ENCODE data around the gene ADGRB3.

The ADGRB3 gene

DNA sequence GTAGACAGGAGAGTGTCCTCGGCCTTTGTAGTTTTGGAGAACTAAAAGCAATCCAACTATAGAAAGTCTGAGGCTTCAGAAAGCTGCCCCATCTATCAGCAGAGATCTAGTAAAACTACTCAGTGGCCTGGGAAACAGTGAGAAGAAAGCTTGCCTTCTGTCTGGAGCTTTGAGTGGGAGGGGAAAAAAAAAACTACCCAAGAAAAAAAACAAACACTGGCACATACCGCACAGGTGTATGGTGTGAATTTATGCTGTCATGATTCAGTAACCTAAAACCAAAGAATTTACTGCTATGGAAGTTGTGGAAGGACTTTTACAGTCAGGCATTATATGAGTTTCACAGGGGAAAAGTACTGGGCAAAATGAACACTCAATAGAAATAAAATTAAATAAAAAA lies 280.5 kb downstream of the ADGRB3 start:
- TF ChIP-seq, protein P1, sequence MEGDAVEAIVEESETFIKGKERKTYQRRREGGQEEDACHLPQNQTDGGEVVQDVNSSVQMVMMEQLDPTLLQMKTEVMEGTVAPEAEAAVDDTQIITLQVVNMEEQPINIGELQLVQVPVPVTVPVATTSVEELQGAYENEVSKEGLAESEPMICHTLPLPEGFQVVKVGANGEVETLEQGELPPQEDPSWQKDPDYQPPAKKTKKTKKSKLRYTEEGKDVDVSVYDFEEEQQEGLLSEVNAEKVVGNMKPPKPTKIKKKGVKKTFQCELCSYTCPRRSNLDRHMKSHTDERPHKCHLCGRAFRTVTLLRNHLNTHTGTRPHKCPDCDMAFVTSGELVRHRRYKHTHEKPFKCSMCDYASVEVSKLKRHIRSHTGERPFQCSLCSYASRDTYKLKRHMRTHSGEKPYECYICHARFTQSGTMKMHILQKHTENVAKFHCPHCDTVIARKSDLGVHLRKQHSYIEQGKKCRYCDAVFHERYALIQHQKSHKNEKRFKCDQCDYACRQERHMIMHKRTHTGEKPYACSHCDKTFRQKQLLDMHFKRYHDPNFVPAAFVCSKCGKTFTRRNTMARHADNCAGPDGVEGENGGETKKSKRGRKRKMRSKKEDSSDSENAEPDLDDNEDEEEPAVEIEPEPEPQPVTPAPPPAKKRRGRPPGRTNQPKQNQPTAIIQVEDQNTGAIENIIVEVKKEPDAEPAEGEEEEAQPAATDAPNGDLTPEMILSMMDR (IDR thresholded peaks at IDR 0.05; ENCODE audit: insufficient read depth, low read length, poor library complexity, severe bottlenecking): no peak
- no peaks in the 10 kb centered on the region for H3K27me3 ChIP-seq (replicated peaks; ENCODE audit: control insufficient read depth, insufficient read depth, low read length)
- no peak overlapping the region for H3K4me3 ChIP-seq (replicated peaks; ENCODE audit: low read depth, low read length)
- no peaks in the 10 kb centered on the region for H3K36me3 ChIP-seq (ENCODE audit: control insufficient read depth, insufficient read depth, low read length)
- DNase-seq (ENCODE audit: extremely low read depth, insufficient read length): no peak

DNA sequence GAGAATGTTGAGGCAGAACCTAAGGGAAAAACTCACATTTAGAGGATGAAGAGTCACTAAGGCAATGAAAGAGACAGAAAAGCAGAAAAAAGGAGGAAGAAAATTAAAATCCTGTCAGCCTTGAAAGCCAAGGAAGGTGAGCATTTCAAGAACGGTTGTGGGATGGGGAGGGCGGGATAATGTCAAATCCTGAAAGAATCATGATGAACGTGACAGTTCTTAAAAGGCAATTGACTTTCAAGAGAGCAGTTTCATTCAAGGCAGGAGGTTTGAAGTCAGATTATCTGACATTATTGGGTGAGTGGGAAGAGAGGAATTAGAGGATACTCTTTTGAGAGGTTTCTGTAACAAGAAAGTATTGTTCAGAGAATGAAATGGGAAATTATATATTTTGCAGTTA lies 284.5 kb downstream of the ADGRB3 start:
- Histone ChIP-seq H3K36me3 (ENCODE audit: control insufficient read depth, insufficient read depth, low read length) (no peaks in the 10 kb centered on the region), H3K27me3 (replicated peaks; ENCODE audit: control insufficient read depth, insufficient read depth, low read length) (no peaks in the 10 kb centered on the region), H3K4me3 (replicated peaks; ENCODE audit: low read depth, low read length) (no peak overlapping the region)
- TF ChIP-seq, protein P1 (IDR thresholded peaks at IDR 0.05; ENCODE audit: insufficient read depth, low read length, poor library complexity, severe bottlenecking): no peak
- DNase-seq (ENCODE audit: extremely low read depth, insufficient read length): no peak

DNA sequence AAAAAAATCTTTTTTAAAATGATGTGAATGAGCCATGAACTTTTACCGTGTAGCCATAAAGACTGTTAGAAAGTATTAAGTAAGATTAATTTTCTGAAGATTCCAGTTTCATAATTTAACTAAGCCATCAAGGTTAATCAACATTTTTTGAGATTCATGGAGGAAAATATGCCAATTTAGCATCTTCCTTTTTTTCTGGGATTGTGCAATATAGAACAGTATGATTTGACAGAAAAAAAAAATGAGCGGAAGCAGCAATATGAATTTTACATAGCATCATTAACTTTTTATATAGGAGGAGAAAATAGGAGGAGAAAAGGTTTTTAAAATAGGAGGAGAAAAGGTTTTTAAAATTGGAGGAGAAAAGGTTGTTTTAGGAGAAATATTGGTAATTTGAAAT lies 306.3 kb downstream of the ADGRB3 start:
- no peak for DNase-seq (ENCODE audit: extremely low read depth, insufficient read length)
- H3K27me3 ChIP-seq (replicated peaks; ENCODE audit: control insufficient read depth, insufficient read depth, low read length): no peaks in the 10 kb centered on the region
- TF ChIP-seq, protein P1 (IDR thresholded peaks at IDR 0.05; ENCODE audit: insufficient read depth, low read length, poor library complexity, severe bottlenecking): no peak
- H3K36me3 ChIP-seq (ENCODE audit: control insufficient read depth, insufficient read depth, low read length): no peaks in the 10 kb centered on the region
- no peak overlapping the region for H3K4me3 ChIP-seq (replicated peaks; ENCODE audit: low read depth, low read length)

DNA sequence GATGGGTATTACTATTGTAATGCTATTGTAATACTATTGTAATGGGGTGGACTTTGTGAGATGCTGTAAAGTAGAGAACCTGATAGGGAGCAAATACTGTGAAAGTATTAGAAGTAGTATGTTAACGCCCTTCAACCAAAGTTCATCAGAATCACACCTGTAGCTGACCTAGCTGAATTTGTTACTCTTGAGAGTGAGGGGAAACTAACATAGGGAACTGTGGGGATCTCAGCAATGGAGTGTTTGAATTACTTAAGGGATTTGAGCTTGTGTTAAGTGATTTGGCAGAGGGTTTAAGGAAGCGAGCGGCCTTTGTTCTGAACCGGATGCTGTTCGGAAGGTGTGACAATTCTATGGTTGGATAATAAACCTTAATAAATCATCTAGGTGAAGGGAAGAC lies 312.6 kb downstream of the ADGRB3 start:
- Histone ChIP-seq H3K4me3 (replicated peaks; ENCODE audit: low read depth, low read length) (no peak overlapping the region), H3K27me3 (replicated peaks; ENCODE audit: control insufficient read depth, insufficient read depth, low read length) (no peaks in the 10 kb centered on the region), H3K36me3 (ENCODE audit: control insufficient read depth, insufficient read depth, low read length) (no peaks in the 10 kb centered on the region)
- TF ChIP-seq, protein P1 (IDR thresholded peaks at IDR 0.05; ENCODE audit: insufficient read depth, low read length, poor library complexity, severe bottlenecking): no peak
- no peak for DNase-seq (ENCODE audit: extremely low read depth, insufficient read length)

DNA sequence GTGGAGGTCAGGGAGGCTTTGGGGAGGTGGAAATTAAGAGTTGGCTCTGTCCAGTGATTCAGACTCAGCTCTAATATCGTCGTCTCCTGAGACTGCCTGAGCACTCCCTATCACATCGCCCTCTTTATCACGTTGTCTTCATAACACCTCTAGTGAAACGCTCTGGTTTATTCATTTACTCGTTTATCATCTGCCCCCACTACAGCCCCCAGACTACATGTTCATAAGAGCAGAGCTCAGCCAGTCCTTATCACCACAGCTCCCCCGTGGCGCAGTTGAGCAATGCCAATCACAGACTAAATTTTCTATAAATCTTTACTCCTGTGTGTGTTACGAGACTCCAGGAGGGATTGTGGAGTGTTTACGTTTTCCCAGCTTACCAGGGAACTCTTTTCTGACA lies 316.2 kb downstream of the ADGRB3 start:
- TF ChIP-seq, protein P1 (IDR thresholded peaks at IDR 0.05; ENCODE audit: insufficient read depth, low read length, poor library complexity, severe bottlenecking): no peak
- H3K36me3 ChIP-seq (ENCODE audit: control insufficient read depth, insufficient read depth, low read length): no peaks in the 10 kb centered on the region
- H3K27me3 ChIP-seq (replicated peaks; ENCODE audit: control insufficient read depth, insufficient read depth, low read length): no peaks in the 10 kb centered on the region
- no peak for DNase-seq (ENCODE audit: extremely low read depth, insufficient read length)
- H3K4me3 ChIP-seq (replicated peaks; ENCODE audit: low read depth, low read length): no peak overlapping the region

DNA sequence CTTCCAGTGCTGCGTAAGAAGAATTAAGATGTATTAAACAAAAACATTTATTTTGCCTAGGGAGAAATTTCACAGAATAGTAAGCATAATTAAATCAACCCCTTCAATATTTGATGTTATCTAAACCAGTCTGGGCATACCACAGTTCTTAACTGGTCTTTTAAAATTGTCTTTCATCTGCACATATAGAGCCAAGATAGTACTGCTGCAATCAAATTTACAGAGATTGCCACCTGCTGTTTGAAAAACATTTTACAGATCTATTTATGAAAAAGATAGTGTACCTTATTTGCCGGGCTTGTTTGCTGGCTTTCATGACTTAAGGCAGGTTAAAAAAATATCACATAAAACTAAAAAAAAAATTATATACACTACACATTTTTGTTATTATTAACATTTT lies 323.2 kb downstream of the ADGRB3 start:
- H3K27me3 ChIP-seq (replicated peaks; ENCODE audit: control insufficient read depth, insufficient read depth, low read length): no peaks in the 10 kb centered on the region
- no peak overlapping the region for H3K4me3 ChIP-seq (replicated peaks; ENCODE audit: low read depth, low read length)
- no peaks in the 10 kb centered on the region for H3K36me3 ChIP-seq (ENCODE audit: control insufficient read depth, insufficient read depth, low read length)
- TF ChIP-seq, protein P1 (IDR thresholded peaks at IDR 0.05; ENCODE audit: insufficient read depth, low read length, poor library complexity, severe bottlenecking): peak; percentile 4
- DNase-seq (ENCODE audit: extremely low read depth, insufficient read length): no peak

Measured in GM06990 (cell line).